Bronchial epithelial cell (primary cell): ENCODE measurements around the gene ITGB4. TPM values are rescaled to one million over a fixed set of nuclear protein-coding genes. Genes with fewer than 3 reads are reported as not detected.

Experiments
- DNase-seq: peaks from one replicate; pipeline ENCODE4 v3.0.0-alpha.2; 2010; ENCODE audit warnings: low read depth
- FAIRE-seq: peaks from 2 replicates; lab custom pipeline; 2011; peaks lifted over from hg19 to GRCh38; lab: Jason Lieb, UNC
- H3K27me3 ChIP-seq: 2 replicates; pipeline ENCODE4 v1.5.1; 2011; ENCODE audit warnings: low read length; ENCODE audit not compliant: control insufficient read depth, insufficient read depth
- H3K36me3 ChIP-seq: 2 replicates; pipeline ENCODE4 v1.5.1; 2011; ENCODE audit warnings: low read length; ENCODE audit not compliant: control insufficient read depth, insufficient read depth
- H3K4me3 ChIP-seq: 2 replicates; pipeline ENCODE4 v1.5.1; 2011; ENCODE audit warnings: mild to moderate bottlenecking, low read depth, low read length, control low read depth
- CTCF ChIP-seq: IDR thresholded peaks from 2 replicates; pipeline ENCODE4 v1.5.1; 2011; ENCODE audit warnings: mild to moderate bottlenecking, moderate library complexity, low read length, control low read depth, inconsistent platforms; ENCODE audit not compliant: insufficient read depth, severe bottlenecking
- total RNA-seq: library from RNA; depleted of rRNA; stranded (reverse); fragments of >200 nt; gene quantifications from 2 replicates; pipeline ENCODE4 v1.2.1, GENCODE V29; 2014

ITGB4 gene
- total RNA-seq, 1 donor from 2014 or later = 565 TPM

- DNase-seq (no peak), FAIRE-seq (no peak)
- Histone ChIP-seq H3K27me3 (no peaks in the 10 kb centered on the region), H3K4me3 (peak overlapping the region; percentile 61), H3K36me3 (peaks cover 5% of the 10 kb centered on the region)
- peak; percentile 74 for TF ChIP-seq CTCF
These were observed 57.6 kb downstream of the ITGB4 start for GRCh38 chr17:75778861-75779249.

GRCh38 chr17:75779250-75779986 is 58.2 kb downstream of the ITGB4 start:
- H3K36me3 ChIP-seq = peaks cover 5% of the 10 kb centered on the region
- DNase-seq = peak; percentile 99
- H3K27me3 ChIP-seq = no peaks in the 10 kb centered on the region
- peak overlapping the region; percentile 61 for H3K4me3 ChIP-seq
- FAIRE-seq = peak; percentile 85
- no peak for TF ChIP-seq CTCF

GRCh38 chr17:75779987-75780889 is 59.0 kb downstream of the ITGB4 start:
- no peak for TF ChIP-seq CTCF
- DNase-seq = no peak
- no peak for FAIRE-seq
- H3K36me3 ChIP-seq = peaks cover 5% of the 10 kb centered on the region
- H3K4me3 ChIP-seq = peak overlapping the region; percentile 61
- no peaks in the 10 kb centered on the region for H3K27me3 ChIP-seq

GRCh38 chr17:75783069-75783783 is 62.0 kb downstream of the ITGB4 start:
- TF ChIP-seq CTCF = peak; percentile 55
- peaks cover 5% of the 10 kb centered on the region for H3K36me3 ChIP-seq
- DNase-seq = peak; percentile 87
- H3K27me3 ChIP-seq = no peaks in the 10 kb centered on the region
- no peak for FAIRE-seq
- peak overlapping the region; percentile 4 for H3K4me3 ChIP-seq

GRCh38 chr17:75783803-75784472 is 62.7 kb downstream of the ITGB4 start:
- FAIRE-seq (no peak), DNase-seq (no peak)
- TF ChIP-seq CTCF = no peak
- H3K27me3 ChIP-seq = no peaks in the 10 kb centered on the region
- H3K4me3 ChIP-seq = peak overlapping the region; percentile 62
- H3K36me3 ChIP-seq = peaks cover under 1% of the 10 kb centered on the region
